Thyroid gland (tissue), 4 donors: Measurements from ENCODE around the gene PM20D1. TPM values are rescaled to one million over a fixed set of nuclear protein-coding genes. Genes with fewer than 3 reads are reported as not detected.
"Not testable (repeated sequence)": the region's sequence is repeated elsewhere in the genome, so short reads cannot be mapped to it uniquely, and the experiment has no call there.

Experiments used
- DNase-seq, 2 donors: peaks; one replicate each; pipeline ENCODE4 v3.0.0-alpha.2; 2019
- H3K27ac ChIP-seq, 3 donors: fragments of 200-600 bp; sonication (generic); 1 replicate in 2 of 3; 2 replicates in 1 of 3; pipeline ENCODE4 v1.5.1; 2016 to 2019; ENCODE audit warnings: mild to moderate bottlenecking in 1 of 3, moderate library complexity in 1 of 3
- H3K27me3 ChIP-seq: fragments of 200-600 bp; sonication (generic); one replicate; pipeline ENCODE4 v1.5.1; 2019
- H3K36me3 ChIP-seq, 2 donors: fragments of 200-600 bp; sonication (generic); one replicate each; pipeline ENCODE4 v1.5.1; 2016 to 2019
- H3K4me1 ChIP-seq, 2 donors: fragments of 200-600 bp; sonication (generic); one replicate each; pipeline ENCODE4 v1.5.1; 2017 to 2019
- H3K4me3 ChIP-seq, 3 donors: fragments of 200-600 bp; sonication (generic); replicated peaks in 1 of 3; 1 replicate in 2 of 3; 2 replicates in 1 of 3; pipeline ENCODE4 v1.5.1; 2016; ENCODE audit warnings: mild to moderate bottlenecking in 1 of 3
- H3K9me3 ChIP-seq: fragments of 200-600 bp; sonication (generic); one replicate; pipeline ENCODE4 v1.5.1; 2017
- CTCF ChIP-seq, 6 experiments: fragments of 200-600 bp in 3 of 6; fragments of 450-650 bp in 3 of 6; sonication (generic) in 3 of 6; IDR thresholded peaks; one replicate each; pipeline ENCODE4 v1.5.1; 2016 to 2019; ENCODE audit warnings: antibody characterized with exemption in 6 of 6, mild to moderate bottlenecking in 2 of 6, inconsistent platforms in 1 of 6, moderate library complexity in 1 of 6
- POLR2A ChIP-seq, 2 donors: fragments of 450-650 bp; IDR thresholded peaks; one replicate each; pipeline ENCODE4 v1.6.1; 2017; ENCODE audit warnings: antibody characterized with exemption in 2 of 2, mild to moderate bottlenecking in 2 of 2, moderate library complexity in 1 of 2
- WGBS, 2 donors: methylation state at CpG; one replicate each; pipeline ENCODE4 v1.1.5; 2017; 5-methylcytosine and 5-hydroxymethylcytosine counted together
- intact Hi-C: fragments of 100-400 bp; cut with DNase I; formaldehyde crosslinking; loops from one replicate; pipeline ENCODE4 v1.15.1; 2023
- total RNA-seq, 4 donors: library from RNA; depleted of rRNA; stranded (reverse); fragments of >200 nt; gene quantifications; one replicate each; pipeline ENCODE4 v1.2.3, GENCODE V29; 2016

PM20D1 gene
- total RNA-seq, 4 donors from 2014 or later = 0.50 to 0.81 (median 0.68) TPM

- DNase-seq = no peak
- Histone ChIP-seq H3K27ac (no peak overlapping the region), H3K36me3 (no peaks in the 10 kb centered on the region), H3K4me1 (no peaks in the 10 kb centered on the region), H3K27me3 (no peaks in the 10 kb centered on the region), H3K4me3 (no peak overlapping the region), H3K9me3 (no peaks in the 10 kb centered on the region)
- TF ChIP-seq CTCF (IDR thresholded peaks at IDR 0.05) = no peak
- intact Hi-C loops = no loop called here
Observed at GRCh38 chr1:205883792-205884191, 33.9 kb upstream of the PM20D1 start.

DNA sequence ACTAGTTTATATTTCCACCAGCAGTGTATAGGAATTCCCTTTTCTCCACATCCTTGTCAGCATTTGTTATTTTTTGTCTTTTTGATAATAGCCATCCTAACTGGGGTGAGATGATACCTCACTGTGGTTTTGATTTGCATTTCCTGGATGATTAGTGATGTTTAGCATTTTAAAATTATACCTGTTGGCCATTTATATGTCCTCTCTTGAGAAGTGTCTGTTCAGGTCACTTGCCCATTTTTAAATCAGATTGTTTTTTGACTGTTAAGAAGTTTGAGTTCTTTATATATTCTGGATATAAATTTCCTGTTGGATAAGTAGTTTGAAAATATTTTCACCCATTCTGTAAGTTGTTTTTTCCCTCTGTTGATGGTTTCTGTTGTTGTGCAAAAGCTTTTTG lies 31.0 kb upstream of the PM20D1 start:
- no peak overlapping the region for H3K4me3 ChIP-seq
- intact Hi-C loops = no loop called here
- no peak overlapping the region for H3K27ac ChIP-seq
- DNase-seq = no peak
- no peaks in the 10 kb centered on the region for H3K36me3 ChIP-seq
- no peaks in the 10 kb centered on the region for H3K9me3 ChIP-seq
- H3K4me1 ChIP-seq = no peaks in the 10 kb centered on the region
- no peaks in the 10 kb centered on the region for H3K27me3 ChIP-seq
- TF ChIP-seq POLR2A (IDR thresholded peaks at IDR 0.05) = no peak
- TF ChIP-seq CTCF (IDR thresholded peaks at IDR 0.05) = no peak

GRCh38 chr1:205879974-205880373 lies 30.0 kb upstream of the PM20D1 start:
- TF ChIP-seq POLR2A (IDR thresholded peaks at IDR 0.05) = no peak
- no peak for TF ChIP-seq CTCF (IDR thresholded peaks at IDR 0.05)
- intact Hi-C loops = no loop called here
- H3K36me3 ChIP-seq = no peaks in the 10 kb centered on the region
- no peaks in the 10 kb centered on the region for H3K27me3 ChIP-seq
- H3K27ac ChIP-seq = no peak overlapping the region
- no peaks in the 10 kb centered on the region for H3K9me3 ChIP-seq
- H3K4me3 ChIP-seq = no peak overlapping the region
- no peaks in the 10 kb centered on the region for H3K4me1 ChIP-seq
- WGBS, 2 donors = 67 to 100% methylated on average over 1 of the region's 1 CpG
- DNase-seq = no peak

GRCh38 chr1:205878026-205878425 lies 28.1 kb upstream of the PM20D1 start:
- Histone ChIP-seq H3K4me3 (no peak overlapping the region), H3K4me1 (no peaks in the 10 kb centered on the region), H3K36me3 (no peaks in the 10 kb centered on the region), H3K27me3 (no peaks in the 10 kb centered on the region), H3K27ac (no peak overlapping the region), H3K9me3 (no peaks in the 10 kb centered on the region)
- TF ChIP-seq POLR2A (IDR thresholded peaks at IDR 0.05) = no peak
- TF ChIP-seq CTCF (IDR thresholded peaks at IDR 0.05) = no peak
- no peak for DNase-seq
- intact Hi-C loops = no loop called here

DNA sequence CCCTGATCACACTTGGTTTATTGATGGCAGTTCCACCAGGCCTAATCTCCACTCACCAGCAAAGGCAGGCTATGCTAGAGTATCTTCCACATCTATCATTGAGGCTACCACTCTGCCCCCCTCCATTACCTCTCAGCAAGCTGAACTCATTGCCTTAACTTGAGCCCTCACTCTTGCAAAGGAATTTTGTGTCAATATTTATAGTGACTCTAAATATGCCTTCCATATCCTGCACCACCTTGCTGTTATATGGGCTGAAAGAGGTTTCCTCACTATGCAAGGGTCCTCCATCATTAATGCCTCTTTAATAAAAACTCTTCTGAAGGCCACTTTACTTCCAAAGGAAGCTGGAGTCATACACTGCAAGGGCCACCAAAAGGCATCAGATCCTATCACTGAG lies 23.2 kb upstream of the PM20D1 start:
- intact Hi-C loops, H3K4me3 ChIP-seq, H3K36me3 ChIP-seq, DNase-seq, H3K9me3 ChIP-seq, H3K27me3 ChIP-seq, H3K27ac ChIP-seq, H3K4me1 ChIP-seq: not testable (repeated sequence)

DNA sequence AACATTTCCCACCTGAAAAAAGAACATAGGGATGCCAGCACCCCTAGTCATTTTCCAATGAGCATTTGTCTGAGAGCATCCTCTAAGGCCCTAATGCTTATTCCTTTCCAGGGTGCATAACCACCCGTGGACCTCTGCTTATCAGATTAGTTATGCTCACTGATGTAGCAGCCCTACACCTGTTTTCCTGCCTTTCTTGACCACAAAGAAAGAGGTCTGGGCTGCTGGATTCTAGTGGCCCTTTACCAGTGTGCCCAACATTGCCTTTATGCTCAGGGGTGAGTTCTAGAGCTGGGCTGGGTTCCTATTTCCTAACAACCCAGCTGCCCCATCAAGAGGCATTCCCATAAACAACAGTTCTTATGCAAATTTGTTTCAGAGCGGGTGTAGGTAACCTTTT lies 20.3 kb upstream of the PM20D1 start:
- no peak overlapping the region for H3K27ac ChIP-seq
- 75 to 90% methylated on average over 2 of the region's 2 CpGs for WGBS, 2 donors
- no peaks in the 10 kb centered on the region for H3K36me3 ChIP-seq
- H3K9me3 ChIP-seq = no peaks in the 10 kb centered on the region
- TF ChIP-seq CTCF (IDR thresholded peaks at IDR 0.05) = no peak
- TF ChIP-seq POLR2A (IDR thresholded peaks at IDR 0.05) = no peak
- intact Hi-C loops = no loop called here
- DNase-seq = no peak
- H3K4me3 ChIP-seq = no peak overlapping the region
- no peaks in the 10 kb centered on the region for H3K4me1 ChIP-seq
- no peaks in the 10 kb centered on the region for H3K27me3 ChIP-seq
